Activated effector memory CD4-positive, alpha-beta T cell treated with Interleukin-2 at 50 U/mL for 16 hours (primary cell): ENCODE data around the gene MCF2L.
"Not testable (repeated sequence)": the region's sequence is repeated elsewhere in the genome, so short reads cannot be mapped to it uniquely, and the experiment has no call there.

ENCODE experiments used
- DNase-seq: peaks from one replicate; pipeline ENCODE4 v3.0.0-alpha.2; 2020

MCF2L gene

GRCh38 chr13:113020323-113021080, 51.5 kb downstream of the MCF2L start:
- no peak for DNase-seq

- DNase-seq: no peak
Measured at GRCh38 chr13:113021391-113021790, 52.4 kb downstream of the MCF2L start.

GRCh38 chr13:113021811-113022210, 52.8 kb downstream of the MCF2L start:
- no peak for DNase-seq

DNA sequence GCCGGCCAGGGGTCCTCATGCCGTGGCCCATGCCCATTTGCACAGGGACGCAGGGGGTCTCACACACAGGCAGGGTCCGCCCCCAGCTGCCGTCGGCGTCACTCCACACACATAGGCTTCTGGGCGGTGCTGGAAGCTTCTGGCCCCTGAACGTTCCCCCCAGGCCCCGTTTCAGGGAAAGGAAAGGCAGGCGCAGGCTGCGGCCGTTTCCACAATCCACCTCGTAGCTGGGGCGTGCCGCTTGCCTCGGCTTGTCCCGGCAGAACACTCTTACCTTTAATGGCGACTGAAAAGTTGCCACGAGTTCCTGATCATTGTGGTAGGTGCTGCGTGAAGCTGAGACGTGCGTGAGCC, 53.4 kb downstream of the MCF2L start:
- no peak for DNase-seq

DNA sequence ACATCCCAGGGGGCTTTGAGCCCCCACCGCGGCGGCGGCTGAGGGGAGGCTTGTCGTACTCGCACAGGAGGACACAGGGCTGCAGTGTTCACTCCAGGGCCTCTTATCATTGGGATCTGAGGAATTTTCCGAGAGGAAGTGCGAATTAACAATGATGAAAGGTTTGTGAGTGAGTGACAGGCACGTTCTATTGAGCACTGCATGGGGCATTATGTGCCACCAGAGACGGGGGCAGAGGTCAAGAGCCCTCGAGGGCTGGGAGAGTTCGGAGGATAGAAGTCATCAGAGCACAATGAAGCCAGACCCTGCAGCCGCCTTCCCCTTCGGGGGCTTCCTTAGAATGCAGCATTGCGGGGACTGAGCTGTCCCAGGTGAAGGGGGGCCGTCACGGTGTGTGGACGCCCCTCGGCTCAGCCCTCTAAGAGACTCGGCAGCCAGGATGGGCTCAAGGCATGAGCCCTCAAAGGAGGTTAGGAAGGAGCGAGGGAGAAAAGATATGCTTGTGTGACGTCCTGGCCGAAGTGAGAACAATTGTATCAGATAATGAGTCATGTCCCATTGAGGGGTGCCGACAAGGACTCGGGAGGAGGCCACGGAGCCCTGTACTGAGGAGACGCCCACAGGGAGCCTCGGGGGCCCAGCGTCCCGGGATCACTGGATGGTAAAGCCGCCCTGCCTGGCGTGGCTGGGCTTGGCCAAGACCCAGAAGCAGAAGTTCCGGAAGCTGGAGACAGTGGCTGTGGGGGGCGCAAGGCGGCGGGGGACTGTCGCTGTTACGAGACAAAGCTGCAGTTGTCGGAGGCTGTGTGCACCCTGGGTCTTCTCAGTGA, 53.9 kb downstream of the MCF2L start:
- no peak for DNase-seq

DNA sequence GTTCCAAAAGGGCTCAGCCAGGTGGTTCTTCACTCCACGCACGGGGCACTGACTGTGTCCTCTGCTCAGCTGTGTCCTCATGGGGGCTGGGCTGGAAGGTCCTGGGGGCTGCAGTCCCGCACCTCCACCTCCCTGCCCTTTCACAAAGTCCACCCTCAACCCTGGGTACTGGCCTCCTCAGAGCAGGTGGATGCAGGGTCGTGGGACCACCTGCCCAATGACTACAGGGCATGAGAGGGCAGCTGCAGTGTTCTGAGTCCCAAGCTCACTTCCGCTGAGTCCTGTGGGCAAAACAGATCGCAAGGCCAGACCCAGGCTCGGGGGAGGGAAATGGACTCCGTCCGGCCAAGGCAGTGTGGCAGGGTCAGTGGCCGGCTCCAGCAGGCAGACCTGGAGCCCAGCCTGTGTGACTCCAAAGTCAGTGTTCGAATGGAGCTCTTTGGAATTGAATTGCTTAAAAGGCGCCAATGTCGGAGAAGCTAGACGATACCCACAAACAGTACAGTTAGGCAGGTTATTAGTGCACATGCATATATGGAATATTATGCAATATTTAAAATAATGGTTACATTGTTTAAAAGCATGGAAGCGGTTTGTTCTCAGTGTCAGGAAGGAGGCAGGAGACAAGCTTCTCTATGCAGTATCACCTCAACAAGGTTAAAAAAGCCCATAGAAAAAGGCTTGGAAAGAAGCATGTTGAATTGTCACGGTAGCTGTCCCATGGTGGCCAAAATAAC, 54.8 kb downstream of the MCF2L start:
- no peak for DNase-seq

DNA sequence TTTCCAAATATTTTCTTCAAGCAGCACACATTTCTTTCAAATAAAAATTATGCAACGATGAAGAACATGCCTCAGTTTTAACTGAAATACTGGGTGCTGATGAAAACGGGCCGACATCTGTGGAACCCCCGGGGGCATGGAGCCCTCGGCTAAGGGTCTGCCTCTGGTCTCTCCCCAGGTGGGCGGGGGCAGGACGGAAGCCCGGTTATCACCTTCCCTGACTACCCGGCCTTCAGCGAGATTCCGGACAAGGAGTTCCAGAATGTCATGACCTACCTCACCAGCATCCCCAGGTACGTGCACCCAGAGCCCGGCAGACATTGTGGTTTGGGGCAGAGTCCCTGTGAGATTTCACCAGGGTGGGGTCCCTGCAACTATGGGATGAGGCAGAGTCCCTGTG, 55.5 kb downstream of the MCF2L start:
- no peak for DNase-seq

GRCh38 chr13:113026391-113026910, 57.4 kb downstream of the MCF2L start:
- no peak for DNase-seq

- DNase-seq: no peak
Measured at GRCh38 chr13:113027095-113027494, 58.1 kb downstream of the MCF2L start.

- DNase-seq: no peak
Measured at GRCh38 chr13:113027566-113027965, 58.6 kb downstream of the MCF2L start.

- DNase-seq: no peak
Measured at GRCh38 chr13:113028336-113029060, 59.5 kb downstream of the MCF2L start.

GRCh38 chr13:113029061-113029445, 60.0 kb downstream of the MCF2L start:
- DNase-seq: no peak

GRCh38 chr13:113029487-113030258, 60.7 kb downstream of the MCF2L start:
- DNase-seq: peak; percentile 10

DNA sequence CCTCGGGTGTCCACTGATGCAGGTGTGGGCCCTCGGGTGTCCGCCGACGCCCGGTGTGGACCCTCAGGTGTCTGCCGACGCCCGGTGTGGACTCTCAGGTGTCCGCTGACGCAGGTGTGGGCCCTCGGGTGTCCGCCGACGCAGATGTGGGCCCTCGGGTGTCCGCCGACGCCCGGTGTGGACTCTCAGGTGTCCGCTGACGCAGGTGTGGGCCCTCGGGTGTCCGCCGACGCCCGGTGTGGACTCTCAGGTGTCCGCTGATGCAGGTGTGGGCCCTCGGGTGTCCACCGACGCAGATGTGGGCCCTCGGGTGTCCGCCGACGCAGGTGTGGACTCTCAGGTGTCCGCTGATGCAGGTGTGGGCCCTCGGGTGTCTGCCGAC, 61.2 kb downstream of the MCF2L start:
- DNase-seq: not testable (repeated sequence)

GRCh38 chr13:113031465-113031864, 62.5 kb downstream of the MCF2L start:
- DNase-seq: no peak

DNA sequence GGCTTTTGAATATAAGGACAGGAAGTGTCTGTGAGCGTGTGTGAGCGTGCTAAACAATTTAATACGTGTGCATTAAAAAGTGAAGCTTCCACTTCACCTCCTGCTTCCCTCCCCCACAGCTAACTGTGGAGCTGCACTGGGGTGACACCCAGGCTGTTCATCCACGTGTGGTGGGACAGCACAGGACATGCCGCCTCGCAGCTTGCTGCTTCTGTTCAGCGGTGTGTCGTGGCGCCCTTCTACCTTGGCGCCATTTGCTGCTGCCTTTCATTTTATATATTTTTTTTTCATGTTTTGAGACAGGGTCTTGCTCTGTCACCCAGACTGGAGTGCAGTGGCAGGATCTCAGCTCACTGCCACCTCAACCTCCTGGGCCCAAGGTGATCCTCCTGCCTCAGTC, 63.3 kb downstream of the MCF2L start:
- DNase-seq: no peak

DNA sequence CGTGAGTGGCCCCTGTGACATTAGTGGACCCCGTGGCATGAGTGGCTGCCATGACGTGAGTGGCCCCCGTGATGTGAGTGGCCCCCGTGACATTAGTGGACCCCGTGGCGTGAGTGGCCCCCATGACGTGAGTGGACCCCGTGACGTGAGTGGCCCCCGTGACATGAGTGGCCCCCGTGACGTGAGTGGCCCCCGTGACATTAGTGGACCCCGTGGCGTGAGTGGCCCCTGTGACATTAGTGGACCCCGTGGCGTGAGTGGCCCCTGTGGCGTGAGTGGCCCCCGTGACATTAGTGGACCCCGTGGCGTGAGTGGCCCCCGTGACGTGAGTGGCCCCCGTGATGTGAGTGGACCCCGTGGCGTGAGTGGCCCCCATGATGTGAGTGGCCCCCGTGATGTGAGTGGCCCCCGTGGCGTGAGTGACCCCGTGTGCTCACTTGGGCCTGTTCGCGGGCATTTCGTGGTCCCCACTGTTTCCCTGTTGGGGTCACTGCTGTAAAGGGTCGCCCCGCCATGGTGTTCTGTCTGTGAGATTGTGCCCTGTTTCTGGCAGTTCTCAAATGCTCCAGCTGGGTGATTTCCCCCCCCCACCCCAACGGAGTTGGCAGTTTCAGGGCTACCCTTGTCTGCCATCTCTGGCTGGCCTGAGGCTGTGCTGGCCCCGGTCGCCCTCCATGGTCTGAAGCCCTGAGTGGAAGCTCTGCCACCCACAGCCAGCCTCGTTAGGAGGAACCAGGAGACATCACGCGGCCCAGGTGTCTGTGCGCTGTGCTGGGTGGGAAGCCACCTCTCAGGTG, 64.2 kb downstream of the MCF2L start:
- no peak for DNase-seq

GRCh38 chr13:113034451-113035212, 65.6 kb downstream of the MCF2L start:
- DNase-seq: no peak

- no peak for DNase-seq
Measured at GRCh38 chr13:113035213-113035800, 66.3 kb downstream of the MCF2L start.

DNA sequence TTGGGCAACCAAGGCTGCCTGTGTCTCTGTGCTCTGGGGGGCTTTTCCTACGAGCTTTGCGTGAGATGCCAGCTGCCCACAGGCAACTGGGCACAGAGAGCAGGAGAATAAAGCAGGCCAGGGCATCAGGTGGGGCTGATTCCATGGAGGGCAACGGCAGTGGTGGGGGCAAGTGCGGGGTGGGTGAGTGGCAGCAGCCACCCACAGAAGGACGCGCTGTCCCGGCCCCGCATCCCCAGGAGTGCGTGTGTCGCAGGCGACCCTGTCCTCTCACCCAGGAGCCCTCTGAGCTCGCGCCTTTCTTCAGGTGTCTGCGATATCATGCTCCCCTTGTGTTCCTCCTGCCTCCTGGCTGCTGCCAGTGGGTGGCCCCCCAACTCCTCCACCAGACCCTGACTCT, 67.4 kb downstream of the MCF2L start:
- DNase-seq: no peak
